Transverse colon (tissue), 4 donors: Measurements from ENCODE around the gene WFDC1. TPM values are rescaled to one million over a fixed set of nuclear protein-coding genes. Genes with fewer than 3 reads are reported as not detected.

Experiments used
- DNase-seq: peaks from one replicate; pipeline ENCODE4 v3.0.0-alpha.2; 2019
- H3K27ac ChIP-seq, 4 donors: fragments of 200-600 bp; sonication (generic); 2 replicates each; pipeline ENCODE4 v1.5.1; 2016 to 2018; ENCODE audit warnings: inconsistent platforms in 4 of 4
- H3K27me3 ChIP-seq: fragments of 200-600 bp; sonication (generic); 2 replicates; pipeline ENCODE4 v1.5.1; 2017; ENCODE audit warnings: inconsistent platforms
- H3K36me3 ChIP-seq, 4 donors: fragments of 200-600 bp; sonication (generic); 2 replicates each; pipeline ENCODE4 v1.5.1; 2017 to 2019; ENCODE audit warnings: inconsistent platforms in 4 of 4
- H3K4me1 ChIP-seq, 4 donors: fragments of 200-600 bp; sonication (generic); 2 replicates each; pipeline ENCODE4 v1.5.1; 2017 to 2020; ENCODE audit warnings: inconsistent platforms in 4 of 4
- H3K4me3 ChIP-seq, 4 donors: fragments of 200-600 bp; sonication (generic); 1 replicate in 1 of 4; 2 replicates in 3 of 4; pipeline versions ENCODE4 v1.5.1 to v1.6.1; 2017 to 2019; ENCODE audit warnings: inconsistent platforms in 4 of 4
- H3K9me3 ChIP-seq, 2 donors: fragments of 200-600 bp; sonication (generic); 2 replicates each; pipeline ENCODE4 v1.5.1; 2017 to 2019; ENCODE audit warnings: inconsistent platforms in 2 of 2
- EP300 ChIP-seq: sonication (generic); formaldehyde crosslinking; IDR thresholded peaks from one replicate; pipeline ENCODE4 v1.6.1; 2017; ENCODE audit warnings: antibody characterized with exemption, low read depth
- POLR2A ChIP-seq: fragments of 450-650 bp; IDR thresholded peaks from one replicate; pipeline ENCODE4 v1.6.1; 2016; ENCODE audit warnings: antibody characterized with exemption, mild to moderate bottlenecking, moderate library complexity
- POLR2AphosphoS5 ChIP-seq, 3 donors: sonication (generic); formaldehyde crosslinking; IDR thresholded peaks; one replicate each; pipeline ENCODE4 v1.6.1; 2016; ENCODE audit warnings: antibody characterized with exemption in 3 of 3
- WGBS, 2 donors: methylation state at CpG; one replicate each; pipeline ENCODE4 v1.1.5; 2018; ENCODE audit warnings: low coverage in 1 of 2; 5-methylcytosine and 5-hydroxymethylcytosine counted together
- in situ Hi-C, 4 donors: fragments of 200-750 bp; cut with MboI; loops; one replicate each; pipeline versions ENCODE4 v1.15.0 to v1.15.1; 2017; ENCODE audit warnings: low sequenced_read_pairs in 3 of 4, low pct_ligation_motif_present in 1 of 4, low pct_unique_long_range_greater_than_20kb in 1 of 4
- intact Hi-C: fragments of 100-400 bp; cut with DNase I; formaldehyde crosslinking; loops from one replicate; pipeline ENCODE4 v1.15.1; 2023; ENCODE audit warnings: low total_unique reads
- total RNA-seq, 4 donors: library from RNA; depleted of rRNA; stranded (reverse); fragments of >200 nt; gene quantifications; one replicate each; pipeline ENCODE4 v1.1.0, GENCODE V29; 2016
- TF ChIP-seq, protein P1 (sequence below), 5 experiments: fragments of 200-600 bp in 3 of 5; fragments of 450-650 bp in 2 of 5; sonication (generic) in 3 of 5; IDR thresholded peaks; 1 replicate in 2 of 5; 2 replicates in 3 of 5; pipeline ENCODE4 v1.5.1; 2016 to 2017; ENCODE audit warnings: antibody characterized with exemption in 5 of 5, inconsistent platforms in 3 of 5, mild to moderate bottlenecking in 2 of 5, moderate library complexity in 1 of 5

The WFDC1 gene
- total RNA-seq, 4 donors from 2014 or later = 5.6 to 91.3 (median 7.0) TPM

DNA sequence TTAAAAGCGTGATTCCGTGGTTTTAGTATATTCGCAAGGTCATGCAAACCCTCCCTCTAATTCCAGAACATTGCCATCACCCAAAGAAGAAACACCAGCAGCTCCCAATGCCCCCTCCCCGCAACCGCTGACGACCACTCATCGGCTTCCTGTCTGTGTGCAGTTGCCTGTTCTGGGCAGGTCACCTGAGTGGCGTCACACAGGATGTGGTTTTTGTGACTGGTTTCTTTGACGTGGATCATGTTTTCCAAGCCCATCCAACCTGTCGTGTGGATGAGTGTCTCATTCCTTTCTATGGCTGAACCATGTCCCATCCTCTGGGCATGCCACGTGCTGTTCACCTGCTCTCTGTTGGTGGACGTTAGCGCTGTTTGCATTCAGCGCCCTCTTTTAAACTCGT lies 65.5 kb downstream of the WFDC1 start:
- no peaks in the 10 kb centered on the region for H3K9me3 ChIP-seq
- no peak for DNase-seq
- no peak overlapping the region for H3K27ac ChIP-seq
- intact Hi-C loops (no loop called here), in situ Hi-C loops (no loop called here)
- 82% methylated on average over 3 to 15 of the region's 15 CpGs for WGBS, 2 donors
- TF ChIP-seq POLR2AphosphoS5 (IDR thresholded peaks at IDR 0.05) (no peak), POLR2A (no peak), EP300 (no peak)
- TF ChIP-seq, protein P1, sequence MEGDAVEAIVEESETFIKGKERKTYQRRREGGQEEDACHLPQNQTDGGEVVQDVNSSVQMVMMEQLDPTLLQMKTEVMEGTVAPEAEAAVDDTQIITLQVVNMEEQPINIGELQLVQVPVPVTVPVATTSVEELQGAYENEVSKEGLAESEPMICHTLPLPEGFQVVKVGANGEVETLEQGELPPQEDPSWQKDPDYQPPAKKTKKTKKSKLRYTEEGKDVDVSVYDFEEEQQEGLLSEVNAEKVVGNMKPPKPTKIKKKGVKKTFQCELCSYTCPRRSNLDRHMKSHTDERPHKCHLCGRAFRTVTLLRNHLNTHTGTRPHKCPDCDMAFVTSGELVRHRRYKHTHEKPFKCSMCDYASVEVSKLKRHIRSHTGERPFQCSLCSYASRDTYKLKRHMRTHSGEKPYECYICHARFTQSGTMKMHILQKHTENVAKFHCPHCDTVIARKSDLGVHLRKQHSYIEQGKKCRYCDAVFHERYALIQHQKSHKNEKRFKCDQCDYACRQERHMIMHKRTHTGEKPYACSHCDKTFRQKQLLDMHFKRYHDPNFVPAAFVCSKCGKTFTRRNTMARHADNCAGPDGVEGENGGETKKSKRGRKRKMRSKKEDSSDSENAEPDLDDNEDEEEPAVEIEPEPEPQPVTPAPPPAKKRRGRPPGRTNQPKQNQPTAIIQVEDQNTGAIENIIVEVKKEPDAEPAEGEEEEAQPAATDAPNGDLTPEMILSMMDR (IDR thresholded peaks at IDR 0.05) = no peak
- H3K4me3 ChIP-seq = no peak overlapping the region
- peaks cover 5 to 37% (median 25%) of the 10 kb centered on the region in 4 donors for H3K4me1 ChIP-seq
- no peaks in the 10 kb centered on the region for H3K36me3 ChIP-seq
- no peaks in the 10 kb centered on the region for H3K27me3 ChIP-seq

DNA sequence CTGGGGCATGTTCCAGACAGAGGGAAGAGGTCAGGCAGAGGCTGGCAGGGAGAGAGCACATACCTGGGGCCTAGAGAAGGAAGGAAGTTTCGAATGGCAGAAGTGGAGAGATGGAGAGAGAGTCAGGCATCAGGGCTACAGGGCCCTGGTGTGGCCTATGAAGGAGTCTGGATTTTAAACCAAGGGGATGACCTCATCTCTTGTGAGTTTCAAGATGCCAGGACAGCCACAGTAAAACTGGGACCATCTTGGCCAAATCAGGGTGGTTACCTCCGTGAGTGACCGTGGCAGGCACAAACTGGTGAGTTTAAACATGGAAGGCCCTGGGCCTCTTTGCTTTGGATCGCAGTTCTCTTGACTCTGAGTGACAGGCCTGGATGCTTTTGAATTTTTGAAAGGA lies 66.1 kb downstream of the WFDC1 start:
- intact Hi-C loops = no loop called here
- TF ChIP-seq EP300 (no peak), POLR2A (no peak), POLR2AphosphoS5 (IDR thresholded peaks at IDR 0.05) (no peak)
- TF ChIP-seq, protein P1 (IDR thresholded peaks at IDR 0.05) = no peak
- no peaks in the 10 kb centered on the region for H3K36me3 ChIP-seq
- WGBS, 2 donors = 66 to 67% methylated on average over 1 to 4 of the region's 4 CpGs
- H3K4me3 ChIP-seq = no peak overlapping the region
- H3K9me3 ChIP-seq = no peaks in the 10 kb centered on the region
- in situ Hi-C loops = no loop called here
- H3K27ac ChIP-seq = no peak overlapping the region
- H3K4me1 ChIP-seq = peaks cover 5 to 37% (median 25%) of the 10 kb centered on the region in 4 donors
- H3K27me3 ChIP-seq = no peaks in the 10 kb centered on the region
- DNase-seq = no peak

DNA sequence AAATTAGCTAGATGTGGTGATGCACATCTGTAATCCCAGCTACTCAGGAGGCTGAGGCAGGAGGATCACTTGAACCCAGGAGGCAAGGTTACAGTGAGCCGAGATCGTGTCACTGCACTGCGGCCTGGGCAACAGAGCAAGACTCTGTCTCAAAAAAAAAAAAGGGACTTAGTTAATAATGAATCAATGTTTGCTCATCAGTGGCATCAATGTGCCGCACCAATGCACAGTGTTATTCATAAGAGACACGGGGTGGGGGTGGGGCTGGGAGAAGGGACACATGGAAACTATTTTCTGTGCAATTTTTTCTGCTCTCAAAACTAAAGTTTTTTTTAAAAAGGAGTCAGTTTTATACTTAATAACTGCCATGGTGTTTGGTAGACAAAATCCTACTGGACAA lies 66.9 kb downstream of the WFDC1 start:
- intact Hi-C loops (no loop called here), in situ Hi-C loops (no loop called here)
- TF ChIP-seq POLR2AphosphoS5 (IDR thresholded peaks at IDR 0.05) (no peak), POLR2A (no peak)
- H3K27me3 ChIP-seq = peaks cover 3% of the 10 kb centered on the region
- DNase-seq = no peak
- H3K4me3 ChIP-seq = no peak overlapping the region
- H3K27ac ChIP-seq = peak overlapping the region in 2 of 4 donors; percentile 56 to 77
- WGBS, 2 donors = 84 to 90% methylated on average over 3 to 5 of the region's 5 CpGs
- peaks cover 5 to 31% (median 23%) of the 10 kb centered on the region in 4 donors for H3K4me1 ChIP-seq
- no peaks in the 10 kb centered on the region for H3K36me3 ChIP-seq
- no peaks in the 10 kb centered on the region for H3K9me3 ChIP-seq

DNA sequence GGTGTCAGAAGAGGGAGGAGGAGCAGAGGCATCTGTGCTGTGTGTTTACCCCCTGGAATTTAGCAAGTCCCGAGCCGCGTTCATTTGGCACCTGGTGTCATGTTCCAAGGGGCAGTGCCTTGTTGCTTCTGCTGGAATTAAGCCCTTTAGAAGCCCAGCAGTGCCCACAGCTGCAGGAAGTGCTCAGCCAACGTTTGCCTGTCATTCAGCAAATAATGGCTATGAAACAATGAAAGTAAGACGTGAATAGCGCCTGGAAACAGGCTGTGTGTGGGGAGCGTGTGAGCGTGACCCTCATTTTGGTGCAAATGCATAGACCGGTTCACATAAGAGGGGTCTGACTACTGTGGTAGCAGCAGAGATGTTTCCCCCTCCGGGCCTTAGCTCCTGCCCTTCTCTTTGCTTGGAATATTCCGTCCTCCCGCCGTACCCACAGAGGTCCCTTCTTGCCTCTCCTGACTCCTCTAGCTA lies 67.8 kb downstream of the WFDC1 start:
- Histone ChIP-seq H3K4me3 (no peak overlapping the region), H3K27ac (peak overlapping the region; percentile 28 to 77 (median 52)), H3K36me3 (no peaks in the 10 kb centered on the region), H3K4me1 (peaks cover 5 to 25% (median 15%) of the 10 kb centered on the region in 4 donors), H3K9me3 (no peaks in the 10 kb centered on the region), H3K27me3 (peaks cover 11% of the 10 kb centered on the region)
- intact Hi-C loops (no loop called here), in situ Hi-C loops (no loop called here)
- TF ChIP-seq, protein P1 (IDR thresholded peaks at IDR 0.05) = no peak
- TF ChIP-seq POLR2AphosphoS5 (IDR thresholded peaks at IDR 0.05) (no peak), EP300 (no peak), POLR2A (no peak)
- DNase-seq = peak; percentile 31
- 58 to 60% methylated on average over 8 to 13 of the region's 13 CpGs for WGBS, 2 donors

DNA sequence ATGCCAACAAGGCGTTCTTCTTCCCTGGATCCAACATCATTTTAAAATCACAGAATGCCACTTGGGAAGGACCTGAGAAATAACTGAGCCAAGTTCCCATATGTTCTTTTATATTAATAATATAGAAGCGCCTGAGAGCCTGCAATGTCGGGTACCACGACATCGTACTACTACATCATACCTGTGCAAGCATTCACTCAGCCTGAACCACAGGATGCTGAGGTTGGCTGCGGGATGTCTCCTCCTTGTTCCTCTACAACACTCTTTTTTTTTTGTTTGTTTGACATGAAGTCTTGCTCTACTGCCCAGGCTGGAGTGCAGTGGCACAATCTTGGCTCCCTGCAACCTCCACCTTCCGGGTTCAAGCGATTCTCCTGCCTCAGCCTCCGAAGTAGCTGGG lies 71.5 kb downstream of the WFDC1 start:
- no peak for TF ChIP-seq POLR2A
- TF ChIP-seq POLR2AphosphoS5 (IDR thresholded peaks at IDR 0.05) = no peak
- TF ChIP-seq EP300 = no peak
- TF ChIP-seq, protein P1 (IDR thresholded peaks at IDR 0.05) = no peak
- 85 to 92% methylated on average over 2 to 9 of the region's 9 CpGs for WGBS, 2 donors
- Histone ChIP-seq H3K4me3 (no peak overlapping the region), H3K4me1 (peaks cover 0 to 27% (median 21%) of the 10 kb centered on the region in 4 donors), H3K27me3 (peaks cover 36% of the 10 kb centered on the region), H3K27ac (peak overlapping the region; percentile 83 to 91 (median 90)), H3K36me3 (no peaks in the 10 kb centered on the region), H3K9me3 (no peaks in the 10 kb centered on the region)
- intact Hi-C loops (no loop called here), in situ Hi-C loops (no loop called here)
- no peak for DNase-seq
